ENCODE results near the gene CARD11. TPM values are rescaled to one million over a fixed set of nuclear protein-coding genes. Genes with fewer than 3 reads are reported as not detected.

The CARD11 gene
- total and polyA plus RNA-seq, 2 of the 4 experiments (the other 2 are of a cell fraction) = 0.18 to 0.26 TPM

DNA sequence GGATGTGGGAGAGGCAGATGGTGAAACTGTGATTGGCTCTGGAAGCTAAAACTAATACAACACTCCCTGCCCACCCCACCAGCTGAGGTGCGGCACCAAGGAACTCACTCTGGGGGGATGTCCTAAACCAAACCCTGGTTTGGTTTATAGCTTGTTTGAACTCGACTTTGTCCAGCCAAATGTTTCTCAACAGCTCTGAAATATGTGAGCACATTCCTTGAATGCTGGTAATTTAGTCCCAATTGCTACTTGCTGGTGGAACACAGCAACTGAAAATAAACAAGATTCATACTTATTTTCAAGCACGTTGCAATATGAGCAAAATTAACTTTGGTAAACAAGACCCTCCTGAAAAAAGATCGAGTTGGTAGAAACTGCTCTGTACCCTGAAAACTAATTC is 39.7 kb upstream of the CARD11 start:
- Histone ChIP-seq H2AFZ (replicated peaks; ENCODE audit: low read length, poor library complexity) (no peak overlapping the region), H3K36me3 (ENCODE audit: control insufficient read depth, insufficient read depth, low read length) (no peaks in the 10 kb centered on the region), H3K4ac (ENCODE audit: low read depth, low read length) (no peak overlapping the region), H3K14ac (replicated peaks; ENCODE audit: low read depth, low read length) (no peak overlapping the region), H2AK9ac (replicated peaks; ENCODE audit: low read depth, low read length, poor library complexity) (no peak overlapping the region), H3K4me1 (ENCODE audit: control insufficient read depth, insufficient read depth, low read length) (peaks cover 2% of the 10 kb centered on the region; the same call in 1 of the 2 replicates), H3K23ac (ENCODE audit: low read depth, low read length) (no peak overlapping the region), H2BK15ac (ENCODE audit: low read depth, low read length) (no peak overlapping the region), H2AK5ac (ENCODE audit: low read depth, low read length) (no peak overlapping the region), H2BK20ac (ENCODE audit: low read depth, low read length) (no peak overlapping the region), H3K27ac (ENCODE audit: insufficient read depth, low read length) (no peak overlapping the region), H4K8ac (ENCODE audit: low read depth in 2 of 2, low read length in 2 of 2) (no peak overlapping the region), H3K9me3 (ENCODE audit: control insufficient read depth, insufficient read depth, low read length) (no peaks in the 10 kb centered on the region), H4K20me1 (ENCODE audit: insufficient read depth, low read length) (no peaks in the 10 kb centered on the region), H2BK5ac (ENCODE audit: low read depth, low read length, poor library complexity, severe bottlenecking) (no peak overlapping the region), H3K27me3 (ENCODE audit: control insufficient read depth, insufficient read depth, low read length) (no peaks in the 10 kb centered on the region; the same call in 1 of the 2 replicates), H2BK120ac (ENCODE audit: low read depth, low read length) (no peak overlapping the region), H3K18ac (ENCODE audit: low read depth, low read length) (no peak overlapping the region), H4K91ac (ENCODE audit: insufficient read depth, low read depth, low read length) (no peak overlapping the region), H3K79me1 (ENCODE audit: low read depth in 1 of 2, low read length in 2 of 2) (no peaks in the 10 kb centered on the region), H4K5ac (ENCODE audit: low read depth, low read length) (no peak overlapping the region; the same call in 1 of the 2 replicates), H3K9ac (ENCODE audit: low read depth, low read length) (no peak overlapping the region), H3K4me2 (ENCODE audit: low read depth, low read length) (no peak overlapping the region; the same call in 1 of the 2 replicates), H3K56ac (ENCODE audit: extremely low read depth, insufficient read depth, low read length) (no peak overlapping the region), H3K9me1 (ENCODE audit: insufficient read depth, low read length) (no peaks in the 10 kb centered on the region), H3K4me3 (ENCODE audit: insufficient read depth, low read depth, low read length) (no peak overlapping the region)
- in situ Hi-C loops (cut with MboI; ENCODE audit: low sequenced_read_pairs) = no loop called here
- no peak for DNase-seq
- no CpG with 5 or more reads among the region's 4 CpGs for WGBS, 2 experiments (ENCODE audit: extremely low coverage in 2 of 2, insufficient read length in 1 of 2)
- POLR2A ChIA-PET (ENCODE audit: unreplicated experiment) = no interaction called here
- intact Hi-C loops (cut with micrococcal nuclease) = no loop called here
- peak; percentile 51; the same call in 1 of the 2 replicates for ATAC-seq (ENCODE audit: low read depth)
- no TSS peak for BruUV-seq (replicated peaks)
- TF ChIP-seq SMC3 (IDR thresholded peaks at IDR 0.05; ENCODE audit: low read depth, low read length) (no peak), CHD1 (IDR thresholded peaks at IDR 0.05; ENCODE audit: low read depth, low read length) (no peak), NFE2L2 (IDR thresholded peaks at IDR 0.05; ENCODE audit: low read depth, low read length) (no peak), MXI1 (IDR thresholded peaks at IDR 0.05; ENCODE audit: borderline replicate concordance, low read depth, low read length) (no peak), RCOR1 (IDR thresholded peaks at IDR 0.05; ENCODE audit: insufficient replicate concordance, low read length) (no peak), MAFK (IDR thresholded peaks at IDR 0.05; ENCODE audit: low read depth, low read length) (no peak), RFX5 (IDR thresholded peaks at IDR 0.05; ENCODE audit: low read depth, low read length) (no peak), FOS (IDR thresholded peaks at IDR 0.05; ENCODE audit: low read depth, low read length) (no peak), RAD21 (IDR thresholded peaks at IDR 0.05; ENCODE audit: low read length) (no peak), MAZ (IDR thresholded peaks at IDR 0.05; ENCODE audit: borderline replicate concordance, low read depth, low read length) (no peak), BHLHE40 (IDR thresholded peaks at IDR 0.05; ENCODE audit: low read depth, low read length) (no peak), CEBPB (IDR thresholded peaks at IDR 0.05; ENCODE audit: low read depth, low read length) (no peak), POLR2A (IDR thresholded peaks at IDR 0.05; ENCODE audit: low read depth, low read length) (no peak)
- TF ChIP-seq, protein P1, sequence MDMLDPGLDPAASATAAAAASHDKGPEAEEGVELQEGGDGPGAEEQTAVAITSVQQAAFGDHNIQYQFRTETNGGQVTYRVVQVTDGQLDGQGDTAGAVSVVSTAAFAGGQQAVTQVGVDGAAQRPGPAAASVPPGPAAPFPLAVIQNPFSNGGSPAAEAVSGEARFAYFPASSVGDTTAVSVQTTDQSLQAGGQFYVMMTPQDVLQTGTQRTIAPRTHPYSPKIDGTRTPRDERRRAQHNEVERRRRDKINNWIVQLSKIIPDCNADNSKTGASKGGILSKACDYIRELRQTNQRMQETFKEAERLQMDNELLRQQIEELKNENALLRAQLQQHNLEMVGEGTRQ (IDR thresholded peaks at IDR 0.05; ENCODE audit: low read depth, low read length) = no peak
- TF ChIP-seq, protein P2, sequence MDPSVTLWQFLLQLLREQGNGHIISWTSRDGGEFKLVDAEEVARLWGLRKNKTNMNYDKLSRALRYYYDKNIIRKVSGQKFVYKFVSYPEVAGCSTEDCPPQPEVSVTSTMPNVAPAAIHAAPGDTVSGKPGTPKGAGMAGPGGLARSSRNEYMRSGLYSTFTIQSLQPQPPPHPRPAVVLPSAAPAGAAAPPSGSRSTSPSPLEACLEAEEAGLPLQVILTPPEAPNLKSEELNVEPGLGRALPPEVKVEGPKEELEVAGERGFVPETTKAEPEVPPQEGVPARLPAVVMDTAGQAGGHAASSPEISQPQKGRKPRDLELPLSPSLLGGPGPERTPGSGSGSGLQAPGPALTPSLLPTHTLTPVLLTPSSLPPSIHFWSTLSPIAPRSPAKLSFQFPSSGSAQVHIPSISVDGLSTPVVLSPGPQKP (IDR thresholded peaks at IDR 0.05; ENCODE audit: borderline replicate concordance, low read depth, low read length) = no peak
- TF ChIP-seq, protein P3, sequence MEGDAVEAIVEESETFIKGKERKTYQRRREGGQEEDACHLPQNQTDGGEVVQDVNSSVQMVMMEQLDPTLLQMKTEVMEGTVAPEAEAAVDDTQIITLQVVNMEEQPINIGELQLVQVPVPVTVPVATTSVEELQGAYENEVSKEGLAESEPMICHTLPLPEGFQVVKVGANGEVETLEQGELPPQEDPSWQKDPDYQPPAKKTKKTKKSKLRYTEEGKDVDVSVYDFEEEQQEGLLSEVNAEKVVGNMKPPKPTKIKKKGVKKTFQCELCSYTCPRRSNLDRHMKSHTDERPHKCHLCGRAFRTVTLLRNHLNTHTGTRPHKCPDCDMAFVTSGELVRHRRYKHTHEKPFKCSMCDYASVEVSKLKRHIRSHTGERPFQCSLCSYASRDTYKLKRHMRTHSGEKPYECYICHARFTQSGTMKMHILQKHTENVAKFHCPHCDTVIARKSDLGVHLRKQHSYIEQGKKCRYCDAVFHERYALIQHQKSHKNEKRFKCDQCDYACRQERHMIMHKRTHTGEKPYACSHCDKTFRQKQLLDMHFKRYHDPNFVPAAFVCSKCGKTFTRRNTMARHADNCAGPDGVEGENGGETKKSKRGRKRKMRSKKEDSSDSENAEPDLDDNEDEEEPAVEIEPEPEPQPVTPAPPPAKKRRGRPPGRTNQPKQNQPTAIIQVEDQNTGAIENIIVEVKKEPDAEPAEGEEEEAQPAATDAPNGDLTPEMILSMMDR (conservative IDR thresholded peaks at IDR 0.05; ENCODE audit: low read depth, low read length) = no peak
- CTCF ChIA-PET = no interaction called here
- dilution Hi-C loops (cut with HindIII; ENCODE audit: low sequenced_read_pairs, unreplicated experiment) = no loop called here

Measured in IMR-90 (cell line).